ENCODE measurements around the gene APLN. TPM values are rescaled to one million over a fixed set of nuclear protein-coding genes. Genes with fewer than 3 reads are reported as not detected.

The APLN gene
- total and polyA plus RNA-seq, 2 donors (not counting 1 experiment from before 2014, with no cell fraction given) = 0.17 to 2.4 TPM

- Histone ChIP-seq H3K27me3 (ENCODE audit: control insufficient read depth, insufficient read depth, low read length) (no peaks in the 10 kb centered on the region), H4K20me1 (ENCODE audit: control insufficient read depth, extremely low read depth, insufficient read depth, low read length) (no peaks in the 10 kb centered on the region), H3K4me1 (ENCODE audit: control insufficient read depth, extremely low read depth, insufficient read depth, low read length) (peaks cover 2% of the 10 kb centered on the region), H3K27ac (ENCODE audit: insufficient read depth, low read length) (no peak overlapping the region), H3K79me2 (ENCODE audit: control insufficient read depth, insufficient read depth, low read length) (no peaks in the 10 kb centered on the region), H3K9ac (ENCODE audit: insufficient read depth, low read length) (no peak overlapping the region), H3K9me3 (ENCODE audit: control insufficient read depth, insufficient read depth, low read depth, low read length) (no peaks in the 10 kb centered on the region), H3K36me3 (ENCODE audit: control insufficient read depth, insufficient read depth, low read length) (no peaks in the 10 kb centered on the region), H3K4me2 (ENCODE audit: extremely low read depth, insufficient read depth, low read length) (no peak overlapping the region), H3K4me3 (replicated peaks in 1 of 4; ENCODE audit: control extremely low read depth in 1 of 4, insufficient read depth in 1 of 4, low read depth in 3 of 4, low read length in 4 of 4) (no peak overlapping the region), H2AFZ (ENCODE audit: low read length) (no peak overlapping the region)
- TF ChIP-seq EZH2 (IDR thresholded peaks at IDR 0.05; ENCODE audit: low read length, missing control alignments) (no peak), CTCF (conservative IDR thresholded peaks at IDR 0.05 in 1 of 2, IDR thresholded peaks at IDR 0.05 in 1 of 2; ENCODE audit: low read depth in 1 of 2, low read length in 2 of 2) (no peak)
- no peak for DNase-seq (ENCODE audit: low read depth in 2 of 2)
These were observed 14.0 kb downstream of the APLN start for GRCh38 chrX:129640737-129641136.

- no peaks in the 10 kb centered on the region for H3K79me2 ChIP-seq (ENCODE audit: control insufficient read depth, insufficient read depth, low read length)
- H3K4me2 ChIP-seq (ENCODE audit: extremely low read depth, insufficient read depth, low read length) = no peak overlapping the region
- no peaks in the 10 kb centered on the region for H4K20me1 ChIP-seq (ENCODE audit: control insufficient read depth, extremely low read depth, insufficient read depth, low read length)
- H3K4me3 ChIP-seq (replicated peaks in 1 of 4; ENCODE audit: control extremely low read depth in 1 of 4, insufficient read depth in 1 of 4, low read depth in 3 of 4, low read length in 4 of 4) = no peak overlapping the region
- no peak overlapping the region for H3K9ac ChIP-seq (ENCODE audit: insufficient read depth, low read length)
- no peaks in the 10 kb centered on the region for H3K36me3 ChIP-seq (ENCODE audit: control insufficient read depth, insufficient read depth, low read length)
- no peak overlapping the region for H3K27ac ChIP-seq (ENCODE audit: insufficient read depth, low read length)
- H3K4me1 ChIP-seq (ENCODE audit: control insufficient read depth, extremely low read depth, insufficient read depth, low read length) = peaks cover 2% of the 10 kb centered on the region
- DNase-seq (ENCODE audit: low read depth in 2 of 2) = no peak
- no peak overlapping the region for H2AFZ ChIP-seq (ENCODE audit: low read length)
- TF ChIP-seq CTCF (conservative IDR thresholded peaks at IDR 0.05 in 1 of 2, IDR thresholded peaks at IDR 0.05 in 1 of 2; ENCODE audit: low read depth in 1 of 2, low read length in 2 of 2) (no peak), EZH2 (IDR thresholded peaks at IDR 0.05; ENCODE audit: low read length, missing control alignments) (no peak)
- no peaks in the 10 kb centered on the region for H3K27me3 ChIP-seq (ENCODE audit: control insufficient read depth, insufficient read depth, low read length)
- no peaks in the 10 kb centered on the region for H3K9me3 ChIP-seq (ENCODE audit: control insufficient read depth, insufficient read depth, low read depth, low read length)
These were observed 15.8 kb downstream of the APLN start for GRCh38 chrX:129638917-129639316.

DNA sequence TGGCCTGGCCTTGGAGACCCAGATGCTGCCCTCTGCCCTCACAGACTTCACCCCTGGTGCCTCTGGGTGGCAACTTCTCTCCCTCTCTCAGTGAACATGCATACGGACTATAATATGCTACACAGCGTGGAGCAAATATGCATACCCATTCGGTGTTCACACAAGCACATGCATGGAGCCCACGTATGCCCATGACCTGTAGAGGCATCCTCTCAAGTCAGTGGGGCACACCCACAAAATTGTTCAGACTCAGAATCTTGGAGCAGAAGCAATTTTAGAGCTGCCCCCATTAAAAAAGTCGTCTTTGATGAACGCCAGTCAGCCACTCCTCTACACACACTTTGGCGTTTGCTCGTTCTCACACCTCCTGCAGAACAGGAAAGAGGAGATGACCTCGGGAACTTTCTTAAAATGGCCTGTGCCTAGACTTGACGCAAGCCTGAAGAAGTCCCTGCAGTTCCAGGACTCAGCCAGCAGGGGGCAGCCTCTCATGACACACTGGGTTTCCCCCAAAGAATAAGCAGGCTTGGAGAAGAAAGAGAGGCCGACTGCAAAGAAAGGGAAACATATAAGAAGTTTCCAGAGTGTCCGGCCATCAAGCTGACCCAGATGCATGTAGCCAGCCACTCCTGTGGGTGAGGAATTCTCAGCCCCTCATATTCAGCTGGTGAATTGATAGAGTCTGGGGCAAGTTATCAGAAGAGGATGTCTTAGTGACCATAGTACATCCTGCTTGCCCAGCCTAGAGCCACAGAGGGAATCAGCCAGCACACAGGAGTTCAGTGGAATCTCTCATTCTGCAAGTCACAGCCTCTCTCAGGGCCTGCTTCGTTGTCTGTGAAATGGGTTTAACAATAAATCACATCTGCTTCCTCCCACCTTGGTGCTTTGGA is 17.3 kb downstream of the APLN start:
- H3K4me3 ChIP-seq (replicated peaks in 1 of 4; ENCODE audit: control extremely low read depth in 1 of 4, insufficient read depth in 1 of 4, low read depth in 3 of 4, low read length in 4 of 4) = no peak overlapping the region
- TF ChIP-seq EZH2 (IDR thresholded peaks at IDR 0.05; ENCODE audit: low read length, missing control alignments) = no peak
- peak; percentile 78 to 89 for TF ChIP-seq CTCF (conservative IDR thresholded peaks at IDR 0.05 in 1 of 2, IDR thresholded peaks at IDR 0.05 in 1 of 2; ENCODE audit: low read depth in 1 of 2, low read length in 2 of 2)
- no peak overlapping the region for H3K27ac ChIP-seq (ENCODE audit: insufficient read depth, low read length)
- H2AFZ ChIP-seq (ENCODE audit: low read length) = no peak overlapping the region
- no peaks in the 10 kb centered on the region for H3K27me3 ChIP-seq (ENCODE audit: control insufficient read depth, insufficient read depth, low read length)
- no peak overlapping the region for H3K4me2 ChIP-seq (ENCODE audit: extremely low read depth, insufficient read depth, low read length)
- H3K36me3 ChIP-seq (ENCODE audit: control insufficient read depth, insufficient read depth, low read length) = no peaks in the 10 kb centered on the region
- peak; percentile 30 to 69 for DNase-seq (ENCODE audit: low read depth in 2 of 2)
- H3K9ac ChIP-seq (ENCODE audit: insufficient read depth, low read length) = no peak overlapping the region
- no peaks in the 10 kb centered on the region for H3K79me2 ChIP-seq (ENCODE audit: control insufficient read depth, insufficient read depth, low read length)
- H3K9me3 ChIP-seq (ENCODE audit: control insufficient read depth, insufficient read depth, low read depth, low read length) = no peaks in the 10 kb centered on the region
- peaks cover 2% of the 10 kb centered on the region for H3K4me1 ChIP-seq (ENCODE audit: control insufficient read depth, extremely low read depth, insufficient read depth, low read length)
- H4K20me1 ChIP-seq (ENCODE audit: control insufficient read depth, extremely low read depth, insufficient read depth, low read length) = no peaks in the 10 kb centered on the region

Data from fibroblast of lung (primary cell).